UCSD-AML1 (cell line): ENCODE results near the gene SAMD3.
"Not testable (repeated sequence)": the region's sequence is repeated elsewhere in the genome, so short reads cannot be mapped to it uniquely, and the experiment has no call there.

Experiments
- DNase-seq: peaks from one replicate; lab custom pipeline; 2025; ENCODE audit not compliant: unreplicated experiment; lab: John Stamatoyannopoulos, UW

The SAMD3 gene, protein sequence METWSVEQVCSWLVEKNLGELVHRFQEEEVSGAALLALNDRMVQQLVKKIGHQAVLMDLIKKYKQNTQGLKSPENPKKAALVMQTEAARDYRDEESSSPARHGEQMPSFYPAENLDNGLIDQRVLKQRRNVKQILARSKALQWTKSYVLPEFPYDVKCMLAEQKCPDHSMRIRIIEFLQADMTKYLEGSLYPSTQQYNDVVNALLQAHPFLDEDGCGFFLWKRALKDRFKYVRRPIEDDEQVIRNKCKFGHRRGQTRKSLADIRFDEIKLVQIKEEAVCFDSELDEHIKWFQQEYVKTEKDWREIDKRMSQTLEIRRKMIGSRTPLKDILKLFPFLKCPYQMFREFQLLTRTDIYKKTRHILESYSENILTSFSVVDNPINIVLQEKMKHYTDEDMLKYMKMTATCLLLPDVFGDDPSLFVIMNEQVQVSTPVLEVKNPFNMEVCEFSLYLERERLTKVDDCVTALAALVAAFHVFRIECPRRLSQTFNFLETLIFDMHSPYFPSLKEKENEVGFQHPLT

DNA sequence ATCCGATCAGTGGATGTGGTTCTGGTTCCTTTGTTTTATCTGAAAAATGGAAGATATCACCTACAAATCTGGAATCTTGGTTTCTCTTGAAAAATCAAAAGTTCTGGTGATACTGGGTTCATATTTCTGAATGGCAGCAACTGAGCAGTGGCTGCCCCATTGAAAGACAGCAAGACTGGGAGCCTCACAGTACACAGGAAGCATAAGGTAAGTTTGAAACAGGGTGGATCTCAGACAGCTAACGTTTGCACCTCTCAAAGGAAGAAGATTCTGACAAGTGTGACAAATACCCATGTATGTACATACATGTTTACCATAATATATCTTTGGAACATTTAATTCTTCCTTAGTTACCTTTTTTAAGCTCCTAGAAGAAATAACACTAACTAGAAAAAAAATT is at the start of gene SAMD3:
Gene SAMD3 (minus strand): TSS at position 177 of the 400 bp plus-strand sequence. CDS start 7,678 bp downstream, outside the sequence.
- DNase-seq = no peak

DNA sequence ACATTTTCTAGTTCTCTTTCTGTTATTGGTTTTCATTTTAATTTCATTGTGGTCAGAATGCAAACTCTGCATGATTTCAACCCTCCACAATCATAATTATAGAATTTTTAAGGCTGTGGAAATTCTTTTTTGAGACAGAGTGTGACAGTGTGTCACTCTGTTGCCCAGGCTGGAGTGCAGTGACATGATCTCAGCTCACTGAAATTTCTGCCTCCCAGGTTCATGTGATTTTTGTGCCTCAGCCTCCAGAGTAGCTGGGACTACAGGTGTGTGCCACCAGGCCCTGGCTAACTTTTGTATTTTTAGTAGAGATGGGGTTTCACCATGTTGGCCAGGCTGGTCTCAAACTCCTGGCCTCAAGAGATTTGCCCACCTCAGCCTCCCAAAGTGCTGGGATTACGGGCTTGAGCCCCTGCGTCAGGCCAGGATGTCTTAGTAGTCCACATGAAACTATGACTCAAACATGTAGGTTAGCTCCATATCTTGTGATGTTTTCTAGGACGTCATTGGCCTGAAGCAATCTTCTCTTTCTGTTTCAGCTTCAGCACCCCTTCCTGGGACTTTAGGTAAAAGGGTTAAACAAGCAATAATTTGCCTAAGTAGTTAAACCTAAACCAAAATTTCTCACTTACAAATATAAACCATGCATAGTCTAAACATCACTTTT is 47.4 kb upstream of the SAMD3 start:
- no peak for DNase-seq

GRCh38 chr6:130265553-130265952 is 42.8 kb upstream of the SAMD3 start:
- DNase-seq = not testable (repeated sequence)

DNA sequence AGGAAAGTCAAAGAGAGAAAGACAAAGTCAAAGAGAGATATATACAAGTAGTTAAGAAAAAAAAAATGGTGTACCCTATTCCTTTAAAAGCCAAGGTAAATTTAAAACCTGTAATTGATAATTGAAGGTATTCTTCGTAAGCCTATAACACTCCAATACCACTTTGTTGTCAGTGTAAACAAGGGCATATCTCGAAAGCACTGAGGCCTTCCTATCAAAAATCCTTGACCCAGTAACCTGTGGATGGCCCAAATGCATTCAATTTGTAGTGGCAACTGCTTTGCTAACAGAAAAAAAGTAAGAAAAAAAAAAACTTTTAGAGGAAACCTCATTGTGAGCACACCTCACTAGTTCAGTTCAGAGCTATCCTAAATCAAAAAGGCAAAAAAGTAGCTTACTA is 39.3 kb upstream of the SAMD3 start:
- DNase-seq = no peak

- DNase-seq = not testable (repeated sequence)
Observed at GRCh38 chr6:130261558-130261957, 38.8 kb upstream of the SAMD3 start.

GRCh38 chr6:130260614-130261241 is 38.0 kb upstream of the SAMD3 start:
- not testable (repeated sequence) for DNase-seq

DNA sequence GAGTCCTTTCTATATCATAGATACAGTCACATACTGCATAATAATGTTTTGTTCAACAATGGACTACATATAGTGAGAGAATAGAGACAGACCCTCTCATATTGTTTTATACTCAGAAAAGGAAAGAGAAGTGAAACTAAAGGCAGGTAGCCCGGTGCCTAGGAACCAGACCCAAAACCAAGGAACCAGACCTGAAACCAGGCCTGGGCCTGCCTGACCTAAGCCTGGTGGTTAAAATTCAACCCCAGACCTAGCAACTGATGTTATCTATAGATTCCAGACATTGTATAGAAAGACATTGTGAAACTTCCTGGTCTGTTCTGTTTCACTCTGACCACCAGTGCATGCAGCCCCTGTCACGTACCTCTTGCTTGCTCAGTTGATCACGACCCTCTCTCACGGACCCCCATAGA is 37.3 kb upstream of the SAMD3 start:
- not testable (repeated sequence) for DNase-seq

GRCh38 chr6:130259557-130259956 is 36.8 kb upstream of the SAMD3 start:
- DNase-seq = no peak

DNA sequence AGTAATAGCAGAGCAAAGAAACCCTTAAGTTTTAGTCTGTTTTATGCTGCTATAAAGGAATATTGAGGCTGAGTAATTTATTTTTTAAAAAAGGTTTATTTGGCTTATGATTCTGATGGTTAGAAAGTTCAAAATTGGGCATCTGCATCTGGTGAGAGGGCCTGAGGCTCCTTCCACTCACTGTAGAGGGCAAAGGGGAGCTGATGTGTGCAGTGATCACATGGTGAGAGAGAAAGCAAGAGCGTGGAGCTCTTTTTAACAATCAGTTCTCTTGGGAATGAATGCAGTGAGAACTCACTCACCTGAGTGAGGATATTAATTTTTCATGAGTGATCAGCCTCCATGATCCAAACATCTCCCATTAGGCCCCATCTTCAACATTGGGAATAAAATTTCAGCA is 36.4 kb upstream of the SAMD3 start:
- no peak for DNase-seq

- no peak for DNase-seq
Observed at GRCh38 chr6:130252527-130253237, 29.9 kb upstream of the SAMD3 start.

DNA sequence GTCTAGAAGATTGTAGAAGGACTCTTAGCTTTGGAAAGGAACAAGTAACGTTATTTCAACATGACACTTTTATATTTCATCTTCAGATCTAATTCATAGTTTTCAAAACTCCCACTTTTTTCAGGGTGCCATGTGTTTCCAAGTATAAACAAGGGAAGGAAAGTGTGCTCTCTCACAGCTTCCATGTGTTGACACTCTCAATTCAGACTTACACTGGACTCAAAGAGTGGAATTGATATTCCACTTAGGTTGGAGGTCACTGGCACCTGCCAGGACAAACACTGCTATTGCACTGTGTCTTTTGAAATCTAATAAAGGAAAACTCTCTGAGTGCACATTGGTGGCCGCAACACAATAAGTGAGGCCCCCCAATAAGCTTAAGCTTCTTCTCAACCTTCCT is 22.5 kb upstream of the SAMD3 start:
- no peak for DNase-seq

DNA sequence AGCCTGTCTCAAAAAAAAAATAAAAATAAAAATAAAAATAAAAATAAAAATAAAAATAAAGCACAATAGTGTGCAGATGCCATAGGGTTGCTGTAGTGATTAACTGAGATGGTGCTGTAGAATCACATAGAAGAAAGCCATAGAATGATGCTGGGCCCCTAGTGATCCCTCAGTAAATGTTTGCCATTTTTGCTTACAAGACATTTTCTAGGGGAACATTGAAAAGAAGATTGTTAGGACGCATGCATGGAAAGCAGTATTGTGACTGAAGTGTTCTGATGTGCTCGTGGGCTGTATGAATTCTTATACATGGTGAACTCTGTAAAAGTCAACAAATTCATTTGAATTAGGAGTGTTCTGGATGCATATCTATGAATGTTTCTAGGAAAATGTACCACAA is 22.0 kb upstream of the SAMD3 start:
- no peak for DNase-seq

- no peak for DNase-seq
Observed at GRCh38 chr6:130240232-130240631, 17.5 kb upstream of the SAMD3 start.

DNA sequence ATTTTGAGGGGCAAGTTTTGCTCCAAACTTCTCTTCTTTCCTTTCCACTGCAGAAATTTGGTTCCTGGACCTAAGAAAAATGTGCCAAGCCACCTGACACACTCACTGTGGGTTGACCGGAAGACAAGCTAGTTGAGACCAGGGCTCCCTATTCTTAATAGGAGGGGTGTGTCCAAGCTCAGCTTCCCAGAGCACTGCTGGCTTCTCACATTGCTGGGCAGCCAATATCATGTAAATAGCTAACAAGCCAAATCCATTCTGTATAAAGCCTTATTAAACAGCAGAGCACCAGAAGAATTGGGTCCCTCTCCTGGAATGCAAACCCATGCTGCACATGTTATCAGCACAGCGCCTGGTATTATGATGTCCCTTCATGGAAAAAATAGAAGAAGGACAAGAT is 17.0 kb upstream of the SAMD3 start:
- DNase-seq = no peak

GRCh38 chr6:130233330-130233729 is 10.6 kb upstream of the SAMD3 start:
- no peak for DNase-seq

DNA sequence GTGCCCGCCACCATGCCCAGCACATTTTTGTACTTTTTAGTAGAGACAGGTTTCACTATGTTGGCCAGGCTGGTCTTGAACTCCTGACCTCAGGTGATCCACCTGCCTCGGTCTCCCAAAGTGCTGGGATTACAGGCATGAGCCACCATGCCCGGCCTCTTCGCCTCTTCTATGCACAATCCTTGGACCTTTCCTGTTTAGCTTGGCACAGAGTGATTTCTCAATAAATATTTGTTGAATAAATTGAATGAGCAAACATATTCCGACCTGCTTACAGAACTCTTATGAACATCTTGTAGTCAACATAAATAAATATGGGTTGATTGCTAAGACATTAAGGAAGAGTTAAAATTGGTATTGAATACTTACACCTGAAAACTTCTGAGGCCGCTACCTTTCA is 7.8 kb upstream of the SAMD3 start:
- not testable (repeated sequence) for DNase-seq

DNA sequence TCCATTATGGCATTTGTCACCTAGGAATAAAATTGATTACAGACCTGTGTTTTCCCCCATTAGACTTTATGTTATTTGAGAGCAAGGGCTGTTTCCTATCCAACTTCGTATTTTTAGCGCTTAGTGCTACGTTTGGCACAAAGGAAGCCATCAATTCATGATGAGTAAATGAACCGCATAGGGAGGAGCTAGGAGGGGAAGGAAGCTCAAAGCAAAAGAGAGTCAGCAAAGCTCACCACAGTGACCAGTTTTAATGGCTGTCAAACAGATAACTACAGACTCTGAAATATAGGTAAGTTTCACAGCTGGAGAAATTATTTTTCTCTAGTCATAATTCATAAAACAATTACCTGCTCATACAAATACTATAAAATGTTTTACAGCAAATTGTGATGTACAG is 6.9 kb upstream of the SAMD3 start:
- no peak for DNase-seq

DNA sequence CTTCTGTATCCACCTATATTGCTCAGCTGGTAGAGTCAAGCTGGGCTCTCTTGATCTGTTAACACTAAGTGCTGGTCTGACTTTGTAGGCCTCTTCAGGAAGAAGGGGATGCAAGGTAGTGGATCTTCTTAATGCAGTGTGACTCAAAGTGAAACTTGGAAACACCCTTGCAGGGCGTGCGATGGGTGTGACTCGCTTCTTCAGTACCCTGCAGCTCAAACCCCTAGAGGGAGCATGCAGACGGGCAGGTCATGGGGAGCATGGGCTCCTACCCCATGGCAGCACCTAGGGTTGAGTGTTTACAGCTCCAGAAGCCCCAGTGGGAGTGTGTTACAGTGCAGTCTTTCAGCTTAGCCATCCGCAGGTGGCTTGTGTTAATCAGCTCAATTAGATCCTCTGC is 757 bp upstream of the SAMD3 start:
- no peak for DNase-seq

DNA sequence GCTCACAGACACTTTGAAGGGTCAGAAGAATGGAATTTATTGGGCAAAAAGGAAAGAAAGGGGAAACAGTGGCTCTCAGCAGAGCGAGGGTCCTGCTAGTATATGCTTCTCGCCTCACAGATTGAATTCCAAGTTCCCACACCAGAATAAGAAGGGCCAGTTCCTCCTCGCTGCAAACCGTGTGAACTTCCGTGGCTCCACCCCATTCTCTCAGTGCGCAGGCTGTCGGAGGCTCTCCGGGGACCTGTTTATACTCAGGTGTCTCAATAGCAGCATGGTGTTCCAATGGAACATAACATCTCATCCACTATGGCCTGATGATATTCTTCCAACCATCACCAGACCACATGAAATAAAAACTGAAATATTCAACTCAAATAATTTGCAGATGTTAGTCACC is 4.6 kb downstream of the SAMD3 start:
- no peak for DNase-seq

DNA sequence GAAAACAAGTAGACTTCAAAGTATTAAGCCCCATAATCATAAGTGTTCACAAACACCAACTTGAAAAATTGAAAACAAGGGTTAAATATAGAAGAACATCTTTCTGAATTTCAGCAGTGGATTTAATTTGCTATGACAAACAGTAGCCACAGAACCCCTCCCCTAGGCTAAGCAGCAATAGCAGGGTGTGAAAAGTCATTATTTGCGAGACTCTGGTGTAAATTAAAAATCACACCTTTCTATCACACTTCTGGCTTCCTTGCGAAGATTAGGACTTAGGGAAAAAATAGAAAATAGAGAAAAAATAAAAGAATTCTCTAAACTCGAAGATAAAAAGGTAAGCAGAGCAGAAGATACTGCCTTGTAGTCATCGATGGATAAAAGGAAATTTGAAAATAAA is 6.1 kb downstream of the SAMD3 start:
- no peak for DNase-seq

DNA sequence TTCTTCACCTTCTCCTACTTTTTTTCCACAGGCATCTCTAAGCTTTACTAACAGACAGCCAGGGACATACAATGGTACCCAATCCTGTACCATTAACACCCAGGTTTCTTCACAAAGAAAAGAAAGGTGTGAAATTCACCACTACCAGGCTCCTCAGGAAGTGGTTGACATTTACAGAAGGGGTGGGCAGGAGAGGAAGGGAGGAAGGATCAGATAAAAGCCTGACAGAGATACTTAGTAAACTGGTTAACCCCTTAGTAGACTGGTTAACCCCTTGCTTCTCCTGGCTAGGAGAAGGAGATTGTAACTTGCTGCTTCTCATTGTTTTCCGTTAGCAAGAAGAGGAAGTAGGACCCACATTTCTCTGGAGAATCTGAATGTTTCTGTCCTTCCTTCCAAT is 7.2 kb downstream of the SAMD3 start:
- no peak for DNase-seq
